ENCODE results near the gene TCP11L2. TPM values are rescaled to one million over a fixed set of nuclear protein-coding genes. Genes with fewer than 3 reads are reported as not detected.

TCP11L2 gene
- total and polyA plus RNA-seq, 8 donors, result 3.5 to 24.4 (median 11.0) TPM

DNA sequence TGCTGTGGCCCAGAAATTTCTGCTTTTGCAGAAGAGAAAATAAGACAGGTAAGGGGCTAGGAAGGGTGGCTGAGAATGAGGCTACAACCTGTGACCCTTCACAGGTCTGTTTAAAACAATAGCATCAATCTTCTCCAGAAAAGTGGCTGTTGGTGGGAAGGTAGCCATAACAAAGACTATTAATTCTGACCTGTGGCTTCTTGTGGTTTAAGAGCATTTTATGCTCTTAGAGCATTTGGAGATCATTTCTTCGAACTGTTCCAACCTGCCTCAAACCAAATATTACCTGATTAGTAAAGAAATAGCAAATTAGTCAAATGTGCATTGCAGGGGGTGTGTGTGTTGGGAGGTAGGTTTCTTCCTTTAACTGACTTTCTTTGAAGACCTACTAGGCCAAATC lies 15.2 kb upstream of the TCP11L2 start:
- WGBS, 2 donors, result 60 to 63% methylated on average over 1 of the region's 1 CpG
- no peak for FAIRE-seq
- intact Hi-C loops (cut with DNase I), result no loop called here

DNA sequence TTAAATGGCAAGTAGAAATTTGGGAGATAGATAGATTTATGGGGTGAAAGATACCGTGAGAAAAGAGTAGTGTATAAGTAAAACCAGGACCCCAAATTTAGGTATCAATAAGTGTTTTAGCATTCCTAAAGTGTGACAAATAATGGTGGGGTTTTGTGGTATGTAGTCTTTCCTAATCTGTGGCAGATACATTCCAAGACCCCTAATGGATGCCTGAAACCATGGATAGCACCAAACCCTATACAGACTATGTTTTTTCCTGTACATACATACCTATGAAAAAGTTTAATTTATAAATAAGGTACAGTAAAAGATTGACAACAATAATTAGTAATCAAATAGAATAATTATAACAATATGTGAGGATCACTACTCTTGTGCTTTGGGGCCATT lies 14.4 kb upstream of the TCP11L2 start:
- Histone ChIP-seq H3K4me3 (no peak overlapping the region), H3K27me3 (no peaks in the 10 kb centered on the region), H3K4me1 (no peaks in the 10 kb centered on the region), H3K9me3 (no peaks in the 10 kb centered on the region), H3K27ac (no peak overlapping the region), H3K36me3 (no peaks in the 10 kb centered on the region)
- ATAC-seq (no peak), FAIRE-seq (no peak), DNase-seq (no peak)
- WGBS, 2 donors, result 88 to 91% methylated on average over 1 of the region's 1 CpG
- TF ChIP-seq, protein P1, sequence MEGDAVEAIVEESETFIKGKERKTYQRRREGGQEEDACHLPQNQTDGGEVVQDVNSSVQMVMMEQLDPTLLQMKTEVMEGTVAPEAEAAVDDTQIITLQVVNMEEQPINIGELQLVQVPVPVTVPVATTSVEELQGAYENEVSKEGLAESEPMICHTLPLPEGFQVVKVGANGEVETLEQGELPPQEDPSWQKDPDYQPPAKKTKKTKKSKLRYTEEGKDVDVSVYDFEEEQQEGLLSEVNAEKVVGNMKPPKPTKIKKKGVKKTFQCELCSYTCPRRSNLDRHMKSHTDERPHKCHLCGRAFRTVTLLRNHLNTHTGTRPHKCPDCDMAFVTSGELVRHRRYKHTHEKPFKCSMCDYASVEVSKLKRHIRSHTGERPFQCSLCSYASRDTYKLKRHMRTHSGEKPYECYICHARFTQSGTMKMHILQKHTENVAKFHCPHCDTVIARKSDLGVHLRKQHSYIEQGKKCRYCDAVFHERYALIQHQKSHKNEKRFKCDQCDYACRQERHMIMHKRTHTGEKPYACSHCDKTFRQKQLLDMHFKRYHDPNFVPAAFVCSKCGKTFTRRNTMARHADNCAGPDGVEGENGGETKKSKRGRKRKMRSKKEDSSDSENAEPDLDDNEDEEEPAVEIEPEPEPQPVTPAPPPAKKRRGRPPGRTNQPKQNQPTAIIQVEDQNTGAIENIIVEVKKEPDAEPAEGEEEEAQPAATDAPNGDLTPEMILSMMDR (IDR thresholded peaks at IDR 0.05), result no peak
- intact Hi-C loops (cut with DNase I), result no loop called here

More for the DNA sequence above, 15.2 kb upstream of the TCP11L2 start:
- DNase-seq (no peak), ATAC-seq (no peak)
- Histone ChIP-seq H3K27me3 (no peaks in the 10 kb centered on the region), H3K4me3 (no peak overlapping the region), H3K27ac (no peak overlapping the region), H3K4me1 (no peaks in the 10 kb centered on the region), H3K36me3 (no peaks in the 10 kb centered on the region), H3K9me3 (no peaks in the 10 kb centered on the region)
- TF ChIP-seq, protein P1 (IDR thresholded peaks at IDR 0.05), result no peak

DNA sequence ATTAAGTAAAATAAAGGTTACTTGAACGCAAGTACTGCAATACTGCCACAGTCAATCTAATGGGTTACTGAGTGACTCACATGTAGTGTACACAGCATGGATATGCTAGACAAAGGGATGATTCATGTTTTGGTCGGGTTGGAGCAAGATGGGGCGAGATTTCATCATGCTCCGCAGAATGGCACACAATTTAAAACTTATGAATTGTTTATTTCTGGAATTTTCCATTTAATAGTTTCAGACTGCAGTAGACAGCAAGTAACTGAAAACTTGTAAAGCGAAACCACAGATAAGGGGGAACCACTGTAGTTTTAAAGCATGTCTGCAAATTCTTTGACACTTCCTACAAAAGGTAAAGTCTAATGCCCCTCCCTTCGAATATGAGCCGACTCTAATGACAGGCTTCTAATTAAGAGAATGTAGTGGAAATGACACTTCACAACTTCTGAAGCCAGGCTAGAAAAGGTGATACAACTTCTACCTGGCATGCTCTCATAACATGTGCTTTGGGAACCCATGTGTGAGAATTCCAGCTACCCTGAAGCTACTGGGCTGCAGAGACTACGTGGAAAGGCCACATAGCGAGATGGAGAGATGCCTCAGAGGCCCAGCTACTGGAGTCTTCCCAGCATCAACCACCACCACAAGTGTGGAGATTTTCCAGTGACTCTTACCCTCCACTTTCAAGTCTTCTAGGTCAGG lies 13.9 kb upstream of the TCP11L2 start:
- DNase-seq (no peak), ATAC-seq (peak in 3 of 4 donors; percentile 56 to 82 (median 82)), FAIRE-seq (no peak)
- no peaks in the 10 kb centered on the region for H3K27me3 ChIP-seq
- 58 to 74% methylated on average over 9 of the region's 9 CpGs for WGBS, 2 donors
- H3K9me3 ChIP-seq, result no peaks in the 10 kb centered on the region
- intact Hi-C loops (cut with DNase I), result no loop called here
- TF ChIP-seq, protein P1 (IDR thresholded peaks at IDR 0.05), result no peak
- H3K4me1 ChIP-seq, result no peaks in the 10 kb centered on the region
- H3K27ac ChIP-seq, result peak overlapping the region in 2 of 4 donors; percentile 26 to 52
- H3K36me3 ChIP-seq, result no peaks in the 10 kb centered on the region
- no peak overlapping the region for H3K4me3 ChIP-seq

DNA sequence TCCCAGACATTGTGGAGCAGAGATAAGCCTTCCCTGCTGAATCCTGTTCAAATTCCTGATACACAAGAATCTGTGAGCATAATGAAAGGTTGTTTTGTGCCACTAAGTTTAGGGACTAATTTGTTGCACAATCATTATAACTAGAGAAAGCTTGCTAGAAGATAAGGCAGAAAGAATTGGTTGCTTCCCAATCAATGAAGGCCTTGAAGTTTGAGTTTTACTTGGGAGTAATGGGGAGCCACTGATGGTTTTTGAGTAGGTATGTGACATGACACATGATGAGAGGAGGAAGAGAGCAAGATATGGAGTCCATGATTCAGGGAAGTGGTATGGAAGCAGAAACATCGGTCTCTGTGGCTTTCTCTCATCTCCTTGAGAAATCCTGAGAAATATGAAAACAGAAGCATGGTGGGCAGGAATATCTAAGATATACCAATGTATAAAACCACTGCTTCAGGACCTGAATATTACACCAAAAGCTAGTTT lies 13.3 kb upstream of the TCP11L2 start:
- Histone ChIP-seq H3K4me1 (no peaks in the 10 kb centered on the region), H3K9me3 (no peaks in the 10 kb centered on the region), H3K36me3 (no peaks in the 10 kb centered on the region), H3K27me3 (no peaks in the 10 kb centered on the region), H3K27ac (peak overlapping the region in 2 of 4 donors; percentile 26 to 52), H3K4me3 (no peak overlapping the region)
- ATAC-seq, result no peak
- DNase-seq, result no peak
- TF ChIP-seq, protein P1 (IDR thresholded peaks at IDR 0.05), result no peak
- intact Hi-C loops (cut with DNase I), result no loop called here
- WGBS, 2 donors, result 0 to 44% methylated on average over 1 of the region's 1 CpG
- no peak for FAIRE-seq

DNA sequence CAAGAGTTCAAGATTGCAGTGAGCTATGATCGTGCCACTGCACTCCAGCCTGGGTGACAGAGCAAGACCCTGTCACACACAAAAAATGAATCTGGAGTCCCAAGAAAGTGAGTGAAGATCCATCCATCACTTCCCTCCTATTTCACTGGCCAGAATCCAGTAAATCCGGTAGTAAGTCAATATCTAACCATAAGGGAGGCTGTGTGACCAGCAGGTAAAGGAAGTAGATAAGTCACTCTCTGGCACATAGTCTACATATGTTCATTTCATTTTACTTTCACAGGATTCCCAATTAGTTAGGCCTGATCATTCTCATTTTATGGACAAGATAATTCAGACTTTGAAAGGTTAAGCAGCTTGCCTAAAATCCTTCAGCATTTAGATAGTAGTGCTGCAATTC lies 11.9 kb upstream of the TCP11L2 start:
- no peak overlapping the region for H3K4me3 ChIP-seq
- H3K36me3 ChIP-seq, result no peaks in the 10 kb centered on the region
- H3K27ac ChIP-seq, result no peak overlapping the region
- intact Hi-C loops (cut with DNase I), result no loop called here
- ATAC-seq (no peak), DNase-seq (no peak), FAIRE-seq (no peak)
- WGBS, 2 donors, result 51 to 57% methylated on average over 2 of the region's 2 CpGs
- TF ChIP-seq, protein P1 (IDR thresholded peaks at IDR 0.05), result no peak
- H3K4me1 ChIP-seq, result no peaks in the 10 kb centered on the region
- no peaks in the 10 kb centered on the region for H3K9me3 ChIP-seq
- H3K27me3 ChIP-seq, result no peaks in the 10 kb centered on the region
